ENCODE measurements around the gene TBC1D25. TPM values are rescaled to one million over a fixed set of nuclear protein-coding genes. Genes with fewer than 3 reads are reported as not detected.

The TBC1D25 gene
- total RNA-seq, result 10 to 100 TPM; 12.0 to 12.3 TPM

- ChIA-PET POLR2A (interaction anchor here (0.6 to 1.8 kb wide), 10 partner anchors 13 to 651 kb away, joined by 3 to 7 read pairs (median 4); partner anchors contain the start of genes EBP and RBM3), CTCF (interaction anchor here (1.0 to 1.4 kb wide), 4 partner anchors 13 to 72 kb away, joined by 3 to 4 read pairs (median 3); partner anchors contain the start of gene RBM3)
Measured at GRCh38 chrX:48539345-48540027, at the start of gene TBC1D25. TBC1D25 (plus strand) TSS chrX:48539714; CDS start chrX:48539798, 84 bp downstream.

- CTCF ChIA-PET, result no interaction called here
- POLR2A ChIA-PET, result no interaction called here
Measured at GRCh38 chrX:48489892-48490291, 49.6 kb upstream of the TBC1D25 start.

- POLR2A ChIA-PET, result no interaction called here
- CTCF ChIA-PET, result no interaction called here
Measured at GRCh38 chrX:48490661-48491060, 48.9 kb upstream of the TBC1D25 start.

GRCh38 chrX:48491809-48492208, 47.7 kb upstream of the TBC1D25 start:
- ChIA-PET CTCF (no interaction called here), POLR2A (no interaction called here)

GRCh38 chrX:48492293-48492910, 47.1 kb upstream of the TBC1D25 start:
- ChIA-PET CTCF (no interaction called here), POLR2A (no interaction called here)

- ChIA-PET CTCF (no interaction called here), POLR2A (interaction anchor here (0.7 kb wide), 1 partner anchor 27 kb away, joined by 5 read pairs; no protein-coding TSS in a partner anchor)
Measured at GRCh38 chrX:48493890-48494364, 45.6 kb upstream of the TBC1D25 start.

- CTCF ChIA-PET, result no interaction called here
- POLR2A ChIA-PET, result no interaction called here
Measured at GRCh38 chrX:48496660-48497059, 42.9 kb upstream of the TBC1D25 start.

GRCh38 chrX:48497871-48498270, 41.6 kb upstream of the TBC1D25 start:
- ChIA-PET CTCF (no interaction called here), POLR2A (no interaction called here)

- ChIA-PET CTCF (no interaction called here), POLR2A (no interaction called here)
Measured at GRCh38 chrX:48498374-48498809, 41.1 kb upstream of the TBC1D25 start.

- POLR2A ChIA-PET, result no interaction called here
- CTCF ChIA-PET, result interaction anchor here (1.0 kb wide), 1 partner anchor 37 kb away, joined by 3 read pairs; no protein-coding TSS in a partner anchor
Measured at GRCh38 chrX:48504261-48504660, 35.3 kb upstream of the TBC1D25 start.

- CTCF ChIA-PET, result no interaction called here
- POLR2A ChIA-PET, result no interaction called here
Measured at GRCh38 chrX:48505481-48505880, 34.0 kb upstream of the TBC1D25 start.

- POLR2A ChIA-PET, result no interaction called here
- CTCF ChIA-PET, result no interaction called here
Measured at GRCh38 chrX:48507246-48507645, 32.3 kb upstream of the TBC1D25 start.

GRCh38 chrX:48508400-48509244, 30.9 kb upstream of the TBC1D25 start, which contains the start of gene PORCN:
PORCN (plus strand) TSS chrX:48508992; CDS start chrX:48509821, 829 bp downstream.
- ChIA-PET POLR2A (no interaction called here), CTCF (no interaction called here)

GRCh38 chrX:48509245-48509590, 30.3 kb upstream of the TBC1D25 start:
- POLR2A ChIA-PET, result no interaction called here
- CTCF ChIA-PET, result no interaction called here

- CTCF ChIA-PET, result no interaction called here
- POLR2A ChIA-PET, result no interaction called here
Measured at GRCh38 chrX:48509619-48510018, 29.9 kb upstream of the TBC1D25 start.

GRCh38 chrX:48511560-48511959, 28.0 kb upstream of the TBC1D25 start:
- ChIA-PET POLR2A (no interaction called here), CTCF (no interaction called here)

GRCh38 chrX:48512371-48512935, 27.1 kb upstream of the TBC1D25 start:
- POLR2A ChIA-PET, result no interaction called here

GRCh38 chrX:48513670-48514069, 25.8 kb upstream of the TBC1D25 start:
- ChIA-PET CTCF (no interaction called here), POLR2A (no interaction called here)

More at GRCh38 chrX:48512371-48512935, 27.1 kb upstream of the TBC1D25 start:
- CTCF ChIA-PET, result no interaction called here

- ChIA-PET CTCF (no interaction called here), POLR2A (no interaction called here)
Measured at GRCh38 chrX:48514126-48514806, 25.2 kb upstream of the TBC1D25 start.

Measured in activated CD8-positive, alpha-beta memory T cell treated with anti-CD3 and anti-CD28 coated beads for 36 hours (primary cell).